Measurements from ENCODE around the gene LVRN. TPM values are rescaled to one million over a fixed set of nuclear protein-coding genes. Genes with fewer than 3 reads are reported as not detected.

The LVRN gene
- total and polyA plus RNA-seq, 2 donors (not counting 3 experiments of a cell fraction or from before 2014, with no cell fraction given) = 0.11 to 0.38 TPM

DNA sequence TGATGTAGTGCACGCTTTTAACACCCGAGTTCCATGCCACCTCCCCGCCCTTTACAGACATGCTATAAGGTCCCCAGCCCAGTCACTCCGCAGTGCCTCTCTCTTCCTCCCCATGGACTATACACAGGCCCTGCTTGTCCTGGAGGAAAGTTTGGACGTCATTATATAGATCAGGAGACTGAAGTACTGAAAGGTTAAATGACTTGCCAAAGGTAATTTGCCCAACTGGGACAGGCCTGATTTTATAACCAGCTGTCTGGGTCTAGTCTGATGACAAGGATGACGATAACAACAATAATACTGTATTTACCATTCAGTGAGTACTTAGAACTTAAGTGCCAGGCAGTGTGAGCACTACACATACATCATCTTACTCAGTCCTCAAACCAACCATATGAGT is 33.1 kb downstream of the LVRN start:
- H3K36me3 ChIP-seq (ENCODE audit: control insufficient read depth in 2 of 2, extremely low read depth in 1 of 2, insufficient read depth in 2 of 2, low read length in 2 of 2) = no peaks in the 10 kb centered on the region
- H3K9me1 ChIP-seq (replicated peaks; ENCODE audit: control insufficient read depth, extremely low read depth, insufficient read depth, low read length) = no peaks in the 10 kb centered on the region
- no TSS peak for BruUV-seq (replicated peaks)
- H3K4me3 ChIP-seq (replicated peaks in 1 of 3; ENCODE audit: insufficient read depth in 1 of 3, low read depth in 1 of 3, low read length in 3 of 3) = no peak overlapping the region
- TF ChIP-seq MAX (IDR thresholded peaks at IDR 0.05; ENCODE audit: insufficient read depth, insufficient read length) (no peak), MYC (IDR thresholded peaks at IDR 0.05; ENCODE audit: low read depth, low read length) (no peak)
- H3K27ac ChIP-seq (ENCODE audit: insufficient read depth, low read depth, low read length) = no peak overlapping the region
- dilution Hi-C loops (cut with MboI; ENCODE audit: extremely low pct_ligation_motif_present, low sequenced_read_pairs) (no loop called here), intact Hi-C loops (cut with micrococcal nuclease) (no loop called here)
- no peak for FAIRE-seq
- ChIA-PET CTCF (no interaction called here), POLR2A (no interaction called here)
- H3K4me2 ChIP-seq (ENCODE audit: insufficient read depth, low read length) = no peak overlapping the region
- no peak overlapping the region for H2AFZ ChIP-seq (ENCODE audit: low read depth, low read length)
- DNase-seq (ENCODE audit: low read depth, low spot score) = no peak
- no peaks in the 10 kb centered on the region for H3K9me3 ChIP-seq (replicated peaks; ENCODE audit: control insufficient read depth, insufficient read depth, low read length)
- no peaks in the 10 kb centered on the region for H3K27me3 ChIP-seq (ENCODE audit: control insufficient read depth in 2 of 2, insufficient read depth in 2 of 2, low read length in 2 of 2)
- H3K9ac ChIP-seq (replicated peaks; ENCODE audit: extremely low read depth, insufficient read depth, low read length) = no peak overlapping the region
- H3K79me2 ChIP-seq (ENCODE audit: control insufficient read depth, insufficient read depth, low read length) = no peaks in the 10 kb centered on the region
- no peaks in the 10 kb centered on the region for H3K4me1 ChIP-seq (ENCODE audit: control insufficient read depth, extremely low read depth, insufficient read depth, low read length)
- H4K20me1 ChIP-seq (replicated peaks; ENCODE audit: control insufficient read depth, extremely low read depth, insufficient read depth, low read length) = no peaks in the 10 kb centered on the region

GRCh38 chr5:116002116-116002906 is 40.0 kb downstream of the LVRN start:
- Histone ChIP-seq H3K27me3 (ENCODE audit: control insufficient read depth in 2 of 2, insufficient read depth in 2 of 2, low read length in 2 of 2) (no peaks in the 10 kb centered on the region), H3K4me1 (ENCODE audit: control insufficient read depth, extremely low read depth, insufficient read depth, low read length) (no peaks in the 10 kb centered on the region), H3K4me2 (ENCODE audit: insufficient read depth, low read length) (no peak overlapping the region), H3K27ac (ENCODE audit: insufficient read depth, low read depth, low read length) (no peak overlapping the region), H3K4me3 (replicated peaks in 1 of 3; ENCODE audit: insufficient read depth in 1 of 3, low read depth in 1 of 3, low read length in 3 of 3) (no peak overlapping the region), H4K20me1 (replicated peaks; ENCODE audit: control insufficient read depth, extremely low read depth, insufficient read depth, low read length) (no peaks in the 10 kb centered on the region), H3K9me3 (replicated peaks; ENCODE audit: control insufficient read depth, insufficient read depth, low read length) (no peaks in the 10 kb centered on the region), H3K36me3 (ENCODE audit: control insufficient read depth in 2 of 2, extremely low read depth in 1 of 2, insufficient read depth in 2 of 2, low read length in 2 of 2) (no peaks in the 10 kb centered on the region), H3K9ac (replicated peaks; ENCODE audit: extremely low read depth, insufficient read depth, low read length) (no peak overlapping the region), H3K79me2 (ENCODE audit: control insufficient read depth, insufficient read depth, low read length) (no peaks in the 10 kb centered on the region), H3K9me1 (replicated peaks; ENCODE audit: control insufficient read depth, extremely low read depth, insufficient read depth, low read length) (no peaks in the 10 kb centered on the region), H2AFZ (ENCODE audit: low read depth, low read length) (no peak overlapping the region)
- POLR2A ChIA-PET = no interaction called here
- dilution Hi-C loops (cut with MboI; ENCODE audit: extremely low pct_ligation_motif_present, low sequenced_read_pairs) (no loop called here), intact Hi-C loops (cut with micrococcal nuclease) (no loop called here)
- FAIRE-seq (no peak), DNase-seq (ENCODE audit: low read depth, low spot score) (peak; percentile 6)
- TF ChIP-seq JUN (IDR thresholded peaks at IDR 0.05; ENCODE audit: borderline replicate concordance, insufficient read depth, insufficient read length, low read depth) (no peak), POLR2A (IDR thresholded peaks at IDR 0.05; ENCODE audit: low read depth, low read length) (no peak), POLR2AphosphoS5 (IDR thresholded peaks at IDR 0.05; ENCODE audit: insufficient read depth, low read depth, low read length) (no peak), GATA2 (IDR thresholded peaks at IDR 0.05; ENCODE audit: insufficient read depth, insufficient read length, low read depth, low read length) (no peak), CTCF (IDR thresholded peaks at IDR 0.05; ENCODE audit: extremely low read depth in 1 of 2, insufficient read depth in 1 of 2, low read depth in 1 of 2, low read length in 2 of 2) (no peak), FOS (IDR thresholded peaks at IDR 0.05; ENCODE audit: borderline replicate concordance, insufficient read depth, low read length) (no peak), EZH2 (IDR thresholded peaks at IDR 0.05; ENCODE audit: borderline replicate concordance, low read depth, low read length, severe bottlenecking) (no peak), MAX (IDR thresholded peaks at IDR 0.05; ENCODE audit: insufficient read depth, insufficient read length) (no peak), MYC (IDR thresholded peaks at IDR 0.05; ENCODE audit: low read depth, low read length) (no peak)
- BruUV-seq (replicated peaks) = no TSS peak
- CTCF ChIA-PET = interaction anchor here (0.8 kb wide), 1 partner anchor 41 kb away, joined by 3 read pairs; no protein-coding TSS in a partner anchor
